OCI-M2 (cell line): ENCODE measurements around the gene ASB15.
"Not testable (repeated sequence)": the region's sequence is repeated elsewhere in the genome, so short reads cannot be mapped to it uniquely, and the experiment has no call there.

Experiments
- DNase-seq: peaks from one replicate; lab custom pipeline; 2025; ENCODE audit not compliant: unreplicated experiment; lab: John Stamatoyannopoulos, UW

Gene ASB15

DNA sequence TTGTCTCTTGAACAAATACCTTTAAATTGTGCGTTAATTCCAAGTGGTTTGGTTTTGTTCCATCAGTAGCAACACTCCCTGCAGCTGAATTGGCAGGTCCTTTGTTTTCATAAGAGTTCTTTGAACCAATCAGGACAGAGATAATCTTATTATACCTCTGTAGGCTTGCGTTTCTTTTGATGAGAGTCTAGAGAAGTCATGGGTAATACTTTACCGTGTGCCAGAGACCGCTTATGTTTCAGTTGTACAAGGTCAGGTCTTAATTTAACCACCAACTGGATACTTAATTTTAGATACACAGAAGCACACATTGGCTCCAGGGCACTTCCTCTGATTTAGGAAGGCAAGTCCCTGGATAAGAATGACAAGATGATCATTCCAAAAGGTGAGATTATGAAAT is at the start of gene ASB15:
Gene ASB15, plus strand, starts transcription at position 292 of the 400 bp plus-strand sequence. CDS start 12,682 bp downstream, outside the sequence.
- no peak for DNase-seq

DNA sequence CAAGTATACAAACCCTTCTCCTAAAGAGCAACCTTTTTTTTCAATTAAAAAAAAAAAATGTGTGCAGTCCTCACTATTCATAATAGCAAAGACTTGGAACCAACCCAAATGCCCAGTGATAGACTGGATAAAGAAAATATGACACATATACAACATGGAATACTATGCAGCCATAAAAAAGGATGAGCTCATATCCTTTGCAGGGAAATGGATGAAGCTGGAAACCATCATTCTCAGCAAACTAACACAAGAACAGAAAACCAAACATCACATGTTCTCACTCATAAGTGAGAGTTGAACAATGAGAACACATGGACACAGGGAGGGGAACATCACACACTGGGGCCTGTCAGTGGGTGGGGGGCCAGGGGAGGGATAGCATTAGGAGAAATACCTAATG is 49.5 kb upstream of the ASB15 start:
- not testable (repeated sequence) for DNase-seq

DNA sequence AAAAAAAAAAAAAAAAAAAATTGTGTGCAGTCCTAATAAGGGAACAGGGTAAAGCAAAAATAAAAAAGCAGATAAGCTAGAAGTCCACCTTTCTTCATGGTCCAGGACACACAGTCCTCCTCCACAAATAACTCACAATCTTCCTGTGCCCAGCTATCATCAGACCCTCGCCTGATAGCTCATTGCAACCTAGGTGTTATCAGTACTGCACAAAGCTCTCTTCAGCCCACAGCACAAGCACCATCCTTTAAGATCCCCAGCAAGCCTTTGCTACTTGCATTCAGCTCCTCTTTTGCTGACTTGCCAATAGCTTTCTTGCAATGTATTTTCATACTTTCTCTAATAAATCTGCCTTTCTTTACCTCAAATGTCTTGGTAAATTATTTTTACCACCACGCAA is 49.0 kb upstream of the ASB15 start:
- peak; percentile 51 for DNase-seq

DNA sequence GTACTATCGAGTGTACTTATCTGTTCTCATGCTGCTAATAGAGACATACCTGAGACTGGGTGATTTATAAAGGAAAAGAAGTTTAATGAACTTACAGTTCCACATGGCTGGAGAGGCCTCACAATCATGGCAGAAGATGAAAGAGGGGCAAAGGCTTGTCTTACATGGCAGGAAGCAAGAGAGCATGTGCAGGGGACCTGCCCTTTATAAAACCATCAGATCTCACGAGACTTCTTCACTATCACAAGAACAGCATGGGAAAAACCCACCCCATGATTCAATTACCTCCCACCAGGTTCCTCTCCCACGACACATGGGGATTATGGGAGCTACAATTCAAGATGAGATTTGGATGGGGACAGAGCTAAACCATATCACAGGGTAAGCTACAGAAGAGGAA is 48.5 kb upstream of the ASB15 start:
- DNase-seq: no peak

DNA sequence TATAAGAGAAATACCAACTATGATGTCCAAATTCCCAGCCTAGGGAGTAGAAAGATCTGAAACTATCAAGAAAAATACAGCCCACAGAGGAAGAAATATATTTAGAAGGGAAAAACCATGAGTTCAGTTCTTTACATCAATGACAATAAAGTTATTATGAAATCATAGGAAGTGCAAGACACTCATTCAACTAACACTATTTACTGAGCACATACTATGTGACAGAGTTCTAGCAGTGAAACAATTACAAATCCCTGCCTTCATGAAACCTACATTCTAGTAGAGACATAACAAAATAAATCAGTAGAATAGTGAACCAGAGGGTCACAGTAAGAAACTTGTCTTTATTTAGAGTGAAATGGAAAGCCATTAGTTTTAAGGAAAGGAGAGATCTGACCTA is 46.1 kb upstream of the ASB15 start:
- no peak for DNase-seq

DNA sequence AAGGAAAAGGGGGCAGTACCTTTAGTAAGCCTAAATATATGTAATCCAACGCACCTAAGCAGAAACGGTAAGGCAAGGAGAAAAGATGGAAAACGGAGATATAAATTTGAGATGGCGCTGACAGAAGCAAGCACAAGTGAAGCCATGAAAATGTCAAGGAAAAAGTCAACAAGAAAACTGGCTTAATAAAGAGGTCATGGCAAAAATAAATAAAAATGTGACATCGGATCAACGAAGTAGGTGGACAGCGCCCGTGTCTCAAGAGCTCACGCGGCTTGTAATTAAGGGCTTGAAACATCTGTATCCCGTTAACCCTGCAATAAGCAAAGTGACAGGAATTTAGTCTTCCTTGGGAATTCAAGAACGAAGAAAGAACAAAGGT is 44.6 kb upstream of the ASB15 start:
- no peak for DNase-seq

DNA sequence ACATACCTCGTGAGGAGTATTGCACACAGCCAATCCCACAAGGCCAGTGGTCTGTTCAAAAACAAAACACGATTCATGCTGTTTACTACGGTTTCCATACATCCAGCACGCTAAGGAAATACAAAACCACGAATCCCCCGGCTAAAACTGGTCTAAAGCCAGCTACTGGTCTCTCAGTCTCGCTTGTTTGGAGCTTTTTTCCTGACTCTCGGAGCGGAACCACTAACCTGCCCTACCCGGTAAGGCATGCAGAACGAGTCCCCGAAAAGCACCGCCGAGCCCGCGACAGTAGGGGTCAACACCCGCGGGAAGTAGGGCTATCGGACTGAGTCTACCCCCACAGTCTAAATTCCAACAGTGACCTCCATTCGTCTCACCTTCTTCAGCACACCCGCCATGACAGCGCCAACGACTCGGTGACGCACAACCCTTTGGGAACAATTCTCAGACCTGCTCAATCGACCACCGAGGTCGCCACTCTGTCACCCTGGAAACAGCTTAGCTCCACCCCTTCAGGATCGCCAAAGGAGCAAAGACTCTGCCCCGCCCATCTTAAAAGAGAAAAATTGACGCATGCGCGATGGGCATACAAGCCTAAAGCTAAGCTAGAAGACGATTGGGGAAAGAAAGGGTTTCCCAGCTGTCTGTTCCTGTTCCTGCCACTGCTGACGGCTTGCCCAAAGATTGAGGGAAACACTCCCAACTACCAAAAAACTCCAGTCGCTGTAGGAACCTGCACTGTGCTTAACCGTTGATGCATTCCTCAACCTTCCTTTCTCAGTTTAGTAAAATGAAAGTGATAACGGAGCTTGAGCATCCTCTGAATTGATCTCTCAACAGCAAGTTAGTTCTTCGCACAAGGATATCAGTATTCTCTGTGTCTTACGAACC is 44.0 kb upstream of the ASB15 start, which contains the start of gene NDUFA5:
Gene NDUFA5, minus strand, starts transcription at position 421 of the 891 bp plus-strand sequence. Its CDS starts 23 bp downstream, at position 398.
- DNase-seq: peak; percentile 98

DNA sequence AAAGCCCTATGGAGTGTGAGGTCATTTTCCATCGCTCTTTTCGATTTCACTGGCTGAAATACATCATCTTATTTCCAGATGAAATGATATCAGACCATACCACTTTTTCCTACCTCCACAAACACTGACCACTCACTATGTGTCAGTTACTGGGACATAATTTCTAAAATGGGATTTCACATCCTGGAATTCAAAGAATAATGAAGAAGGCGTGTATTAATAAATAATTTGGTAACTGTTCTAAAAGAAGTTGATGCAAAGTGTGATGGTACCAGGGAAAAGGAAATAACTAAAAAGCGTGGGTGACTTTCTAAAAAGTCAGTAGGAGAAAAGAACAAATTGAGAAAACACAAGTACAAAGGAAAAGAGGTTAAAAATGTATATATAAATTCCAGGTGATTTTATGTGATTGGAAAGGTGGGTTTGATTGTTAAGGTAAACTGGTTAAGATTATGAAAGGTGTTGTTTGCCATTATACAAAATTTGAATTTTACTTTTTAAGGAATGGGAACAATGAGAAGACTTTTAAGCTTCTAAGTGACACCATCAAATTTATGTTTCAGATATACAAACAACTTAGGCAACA is 43.2 kb upstream of the ASB15 start:
- DNase-seq: no peak

DNA sequence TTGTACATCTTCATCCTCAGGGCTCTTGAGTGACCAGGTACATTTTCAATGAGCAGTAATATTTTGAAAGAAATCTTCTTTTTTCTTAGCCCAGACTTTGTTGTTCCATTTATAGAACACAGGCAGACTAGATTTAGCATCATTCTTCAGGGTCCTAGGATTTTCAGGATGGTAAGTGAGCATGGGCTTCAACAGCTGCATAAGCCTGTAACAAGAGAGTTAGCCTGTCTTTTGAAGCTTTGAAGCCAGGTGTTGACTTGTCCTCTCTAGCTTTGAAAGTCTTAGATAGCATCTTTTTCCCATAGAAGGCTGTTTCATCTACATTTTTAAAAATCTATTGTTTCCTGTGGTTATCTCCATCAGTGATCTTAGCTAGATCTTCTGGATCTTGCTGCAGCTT is 39.5 kb upstream of the ASB15 start:
- DNase-seq: no peak

DNA sequence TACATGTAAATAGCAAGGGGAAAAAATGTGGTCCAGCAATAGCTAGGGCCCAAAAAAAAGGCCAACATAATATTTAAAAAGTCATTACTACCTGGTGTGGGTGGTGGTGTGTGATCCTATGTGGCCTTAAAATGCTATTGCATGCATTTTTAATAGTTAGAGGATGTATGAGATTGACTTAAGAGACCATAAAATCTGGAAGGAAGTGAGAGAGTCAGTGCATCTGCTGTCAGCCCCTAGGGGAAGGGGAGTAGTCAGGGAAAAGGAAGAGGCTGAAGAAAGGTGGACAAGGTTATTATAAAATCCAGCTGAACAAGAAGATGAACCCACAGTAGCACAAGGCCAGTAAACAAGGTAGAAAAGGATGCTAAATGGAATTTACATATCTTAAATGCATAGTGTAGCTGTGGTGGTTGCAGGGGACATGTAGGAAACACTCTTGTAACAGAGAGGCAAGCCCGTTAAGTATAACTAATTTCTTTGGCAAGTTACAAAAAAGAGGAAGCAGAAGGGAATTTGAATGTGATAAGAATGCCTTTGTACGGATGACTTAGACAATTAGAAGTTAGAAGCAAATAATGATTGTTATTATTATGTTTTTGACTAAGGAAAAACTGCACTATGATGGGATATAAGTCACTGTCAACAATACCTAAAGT is 32.1 kb upstream of the ASB15 start:
- no peak for DNase-seq

DNA sequence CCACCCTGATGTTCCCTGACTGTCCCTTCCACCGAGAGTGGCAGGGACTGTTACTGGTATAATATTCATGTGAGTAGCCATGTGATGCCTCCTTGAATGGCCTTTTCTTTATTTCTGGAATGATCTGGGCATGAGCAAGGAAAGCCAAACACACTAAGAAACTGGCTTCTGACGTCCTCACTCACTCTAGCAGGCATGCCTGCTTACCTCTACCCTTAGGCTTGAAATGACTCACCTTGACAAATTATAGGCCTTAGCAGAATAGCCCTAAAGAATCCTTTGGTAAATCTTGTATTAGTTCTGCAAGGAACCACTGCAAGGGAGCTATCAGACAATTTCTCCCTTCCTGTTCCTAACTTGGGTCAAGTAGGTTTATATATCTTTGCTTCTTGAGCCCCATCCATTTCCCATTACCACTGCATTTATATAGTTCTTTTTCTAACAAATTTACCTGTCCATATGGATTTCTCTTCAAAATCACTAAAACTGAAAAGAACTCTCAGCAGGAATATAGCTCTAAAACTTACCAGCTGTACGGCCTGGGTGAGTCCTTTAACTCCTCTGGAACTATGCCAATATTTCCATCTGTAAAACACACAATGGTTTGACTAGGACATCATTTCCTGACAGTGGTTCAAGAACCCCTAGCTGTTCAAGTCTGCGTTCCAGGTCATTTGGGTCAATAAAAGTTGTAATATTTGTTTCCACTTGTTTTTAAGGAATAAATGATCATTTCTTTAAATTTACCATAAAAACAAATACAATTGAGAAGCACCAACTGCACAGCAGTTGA is 31.0 kb upstream of the ASB15 start:
- no peak for DNase-seq

DNA sequence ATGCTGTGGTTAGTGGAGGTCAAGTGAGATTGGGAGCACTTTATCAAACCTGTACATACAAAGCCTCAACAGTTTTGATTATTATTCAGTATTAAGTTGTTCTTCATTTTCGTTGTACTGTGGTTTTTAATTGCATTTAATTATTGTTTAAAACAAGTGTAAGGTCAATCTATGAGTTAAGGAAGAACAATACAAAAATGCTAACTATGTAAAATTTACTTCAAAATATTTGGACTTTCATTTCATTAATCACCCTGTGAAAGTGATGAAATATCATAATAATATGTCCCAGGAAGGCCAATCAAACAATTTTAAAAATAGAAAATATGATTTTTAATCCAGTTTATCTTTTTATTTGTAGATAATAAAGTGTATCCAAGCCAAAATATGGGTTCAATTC is 30.4 kb upstream of the ASB15 start:
- DNase-seq: no peak

DNA sequence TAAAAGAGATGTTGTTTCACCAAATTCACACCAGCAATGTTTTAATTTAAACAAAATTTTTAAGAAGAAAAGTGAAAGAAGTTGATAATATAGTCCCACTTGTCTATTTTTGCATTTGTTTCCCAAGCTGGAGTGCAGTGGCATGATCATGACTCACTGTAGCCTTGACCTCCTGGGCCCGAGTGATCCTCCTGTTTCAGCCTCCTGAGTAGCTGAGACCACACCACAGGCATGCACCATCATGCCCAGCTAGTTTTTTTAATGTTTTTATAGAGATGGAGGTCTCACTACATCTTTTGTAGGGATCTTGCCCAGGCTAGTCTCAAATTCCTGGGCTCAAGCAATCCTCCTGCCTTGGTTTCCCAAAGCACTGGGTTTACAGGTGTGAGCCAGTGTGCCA is 29.9 kb upstream of the ASB15 start:
- no peak for DNase-seq

DNA sequence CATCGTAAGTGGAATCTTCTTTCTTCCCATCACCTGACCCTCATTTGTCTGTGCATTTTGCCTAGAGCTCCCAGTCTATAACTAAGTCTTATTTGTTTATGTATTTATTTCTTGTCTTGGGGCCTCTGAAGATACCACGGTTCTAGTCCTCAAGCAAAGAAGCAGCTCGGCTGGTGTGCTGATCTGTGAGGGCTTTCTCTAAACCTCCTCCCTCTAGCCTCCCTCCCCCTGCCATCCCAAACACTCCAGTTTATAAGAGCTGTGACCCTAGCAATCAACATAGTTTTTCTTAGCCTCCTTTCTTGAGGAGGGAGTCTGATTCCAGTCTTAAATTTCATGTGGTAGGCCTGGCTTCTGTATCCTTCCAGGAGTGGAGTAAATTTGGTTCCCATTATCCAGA is 28.3 kb upstream of the ASB15 start:
- no peak for DNase-seq

DNA sequence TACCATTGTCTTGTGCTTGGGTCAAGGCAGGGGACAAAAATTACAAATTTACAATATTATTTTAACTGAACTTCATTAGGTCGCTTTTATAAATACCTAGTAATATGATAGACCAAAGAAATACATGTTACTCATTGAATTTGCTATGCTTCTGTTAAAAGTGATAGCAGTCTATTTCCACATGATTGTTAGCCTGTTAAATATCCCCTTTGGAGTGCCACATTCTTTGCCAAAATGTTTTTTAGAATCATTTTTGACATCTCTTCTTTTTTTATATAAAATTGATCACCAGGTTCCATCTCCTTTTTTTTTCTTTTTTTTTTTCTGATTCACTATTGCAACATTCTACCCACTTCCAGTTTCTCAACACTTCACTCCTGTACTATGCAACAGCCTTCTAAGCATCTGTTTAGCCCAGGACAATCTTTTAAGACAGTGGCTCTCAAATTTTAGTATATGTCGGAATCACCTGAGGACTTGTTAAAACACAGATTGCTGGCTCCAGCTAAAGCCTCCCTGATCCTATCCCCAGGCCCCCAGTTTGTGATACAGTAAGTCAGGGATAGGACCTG is 27.6 kb upstream of the ASB15 start:
- DNase-seq: no peak

DNA sequence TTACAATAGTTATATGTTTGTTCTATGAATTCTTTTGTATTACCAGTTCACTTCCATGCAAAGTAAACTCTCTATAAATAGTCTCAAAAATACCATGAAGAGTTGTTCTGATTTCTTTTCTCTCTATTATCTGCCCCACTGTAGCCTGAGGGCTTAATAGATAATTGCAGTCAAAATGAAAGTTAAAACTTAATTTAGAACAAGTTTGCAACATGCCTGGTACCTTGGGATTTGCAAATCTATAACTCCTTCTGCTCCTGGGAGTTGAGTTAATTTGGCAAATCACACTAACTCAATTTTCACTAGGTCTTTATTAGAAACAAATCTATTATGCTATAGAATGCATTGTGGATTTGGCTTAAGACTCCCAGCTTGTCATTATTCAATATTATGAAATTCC is 22.2 kb upstream of the ASB15 start:
- no peak for DNase-seq

DNA sequence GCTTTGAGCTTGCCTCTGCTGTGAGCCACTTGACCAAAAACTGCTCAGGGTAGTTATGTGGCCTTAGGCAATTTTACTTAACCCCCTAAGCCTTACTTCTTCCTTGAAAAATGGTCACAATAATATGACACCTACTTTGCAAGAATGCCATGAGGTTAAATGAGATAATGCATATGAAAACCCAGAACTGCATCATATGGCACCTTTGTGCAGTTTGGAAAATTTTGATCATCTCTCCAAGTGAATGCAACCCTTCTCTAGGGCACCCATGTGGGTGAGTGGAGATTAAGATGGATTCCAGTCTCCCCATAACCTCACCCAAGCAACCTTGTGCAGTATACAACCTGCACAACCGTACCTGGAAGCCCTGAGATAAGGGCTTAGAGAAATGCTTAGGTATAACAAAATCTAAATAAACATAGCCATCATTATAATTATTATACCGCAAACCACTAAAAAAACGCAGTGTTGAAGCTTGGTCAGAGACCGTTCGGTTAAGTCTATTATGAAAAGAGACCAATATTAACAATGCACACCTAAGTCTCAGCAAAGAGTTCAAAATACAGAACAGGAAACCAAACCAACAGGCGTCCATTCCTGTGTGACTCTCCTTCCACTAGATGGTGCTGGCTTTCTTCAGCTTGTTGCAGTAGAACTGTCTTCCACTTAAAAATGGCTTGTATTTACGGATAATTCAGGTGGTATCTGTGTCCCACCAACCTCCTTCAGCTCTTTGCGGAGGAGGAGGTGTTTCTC is 21.0 kb upstream of the ASB15 start:
- no peak for DNase-seq

DNA sequence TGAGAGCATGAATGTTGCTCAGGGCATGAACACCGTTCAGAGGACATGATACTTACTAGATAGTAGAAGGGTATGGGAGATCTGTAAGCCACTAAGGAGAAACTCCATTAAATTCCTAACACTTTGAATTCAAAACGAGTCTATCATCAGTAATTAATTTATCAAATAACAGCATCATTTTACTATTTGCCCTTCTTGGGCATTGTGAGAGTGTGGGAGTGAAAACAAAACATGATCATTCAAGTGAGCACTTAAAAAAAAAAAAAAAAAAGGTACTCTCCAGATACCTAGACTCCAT is 20.5 kb upstream of the ASB15 start:
- no peak for DNase-seq

DNA sequence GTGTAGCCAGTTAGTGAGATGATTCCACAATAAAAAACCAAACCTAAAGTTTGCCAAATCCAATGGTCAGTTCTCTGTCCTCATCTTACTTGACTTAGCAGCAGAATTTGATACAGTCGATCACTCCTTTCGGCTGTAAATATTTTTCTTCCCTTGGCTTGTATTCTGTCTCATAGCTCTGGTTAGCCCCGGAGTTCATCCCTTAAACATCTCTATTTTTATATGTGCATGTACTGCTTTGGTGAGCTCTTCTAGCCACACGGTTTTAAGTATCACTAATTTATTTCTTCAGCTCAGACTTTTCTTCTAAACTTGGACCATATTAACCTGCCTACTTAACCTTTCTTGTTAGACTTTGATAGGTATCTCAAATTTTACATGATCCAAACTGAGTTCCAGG is 17.8 kb upstream of the ASB15 start:
- no peak for DNase-seq

DNA sequence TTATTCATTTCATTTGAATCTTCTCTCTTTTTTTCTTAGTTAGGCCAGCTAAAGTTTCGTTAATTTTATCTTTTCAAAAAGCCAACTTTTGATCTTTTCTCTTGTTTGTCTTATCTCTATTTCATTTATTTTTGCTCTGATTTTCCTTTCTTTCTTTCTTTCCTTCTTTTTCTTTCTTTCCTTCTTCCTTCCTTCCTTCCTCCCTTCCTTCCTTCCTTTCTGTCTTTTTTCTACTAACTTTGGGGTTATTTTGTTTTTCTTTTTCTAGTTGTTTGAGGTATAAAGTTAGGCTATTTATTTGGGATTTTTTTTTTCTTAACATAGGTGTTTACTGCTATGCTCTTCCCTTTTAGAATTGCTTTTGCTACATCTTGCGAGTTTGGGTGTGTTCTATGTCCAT is 13.2 kb upstream of the ASB15 start:
- no peak for DNase-seq
